ENCODE data around the gene MCIDAS. TPM values are rescaled to one million over a fixed set of nuclear protein-coding genes. Genes with fewer than 3 reads are reported as not detected.

MCIDAS gene
- total RNA-seq, 1 donor from 2014 or later, result not detected

- intact Hi-C loops (cut with DNase I), result no loop called here
- H3K4me3 ChIP-seq, result no peak overlapping the region
- DNase-seq (no peak), ATAC-seq (no peak)
- peaks cover 73% of the 10 kb centered on the region for H3K27me3 ChIP-seq
- H3K27ac ChIP-seq, result no peak overlapping the region
- H3K36me3 ChIP-seq, result no peaks in the 10 kb centered on the region
- TF ChIP-seq CTCF (IDR thresholded peaks at IDR 0.05), result no peak
- no peaks in the 10 kb centered on the region for H3K9me3 ChIP-seq
- peaks cover 10% of the 10 kb centered on the region for H3K4me1 ChIP-seq
Measured at GRCh38 chr5:55219770-55220169, 7.3 kb downstream of the MCIDAS start.

GRCh38 chr5:55218967-55219366, 8.1 kb downstream of the MCIDAS start:
- Histone ChIP-seq H3K4me1 (peaks cover 10% of the 10 kb centered on the region), H3K27ac (no peak overlapping the region), H3K27me3 (peaks cover 65% of the 10 kb centered on the region), H3K9me3 (no peaks in the 10 kb centered on the region), H3K36me3 (no peaks in the 10 kb centered on the region), H3K4me3 (no peak overlapping the region)
- TF ChIP-seq CTCF (IDR thresholded peaks at IDR 0.05), result no peak
- DNase-seq, result peak; percentile 93
- ATAC-seq, result peak; percentile 82
- intact Hi-C loops (cut with DNase I), result no loop called here

- Histone ChIP-seq H3K4me1 (no peaks in the 10 kb centered on the region), H3K4me3 (no peak overlapping the region), H3K27ac (no peak overlapping the region), H3K36me3 (no peaks in the 10 kb centered on the region), H3K9me3 (no peaks in the 10 kb centered on the region), H3K27me3 (no peaks in the 10 kb centered on the region)
- no peak for DNase-seq
- no peak for ATAC-seq
- no peak for TF ChIP-seq CTCF (IDR thresholded peaks at IDR 0.05)
- intact Hi-C loops (cut with DNase I), result no loop called here
Measured at GRCh38 chr5:55211184-55211874, 15.8 kb downstream of the MCIDAS start.

- no peak for DNase-seq
- intact Hi-C loops (cut with DNase I), result no loop called here
- Histone ChIP-seq H3K9me3 (no peaks in the 10 kb centered on the region), H3K4me3 (no peak overlapping the region), H3K27me3 (peaks cover 10% of the 10 kb centered on the region), H3K27ac (no peak overlapping the region), H3K36me3 (no peaks in the 10 kb centered on the region), H3K4me1 (no peaks in the 10 kb centered on the region)
- no peak for TF ChIP-seq CTCF (IDR thresholded peaks at IDR 0.05)
- ATAC-seq, result no peak
Measured at GRCh38 chr5:55205001-55205400, 22.1 kb downstream of the MCIDAS start.

- no peak for TF ChIP-seq CTCF (IDR thresholded peaks at IDR 0.05)
- no peak overlapping the region for H3K4me3 ChIP-seq
- no peaks in the 10 kb centered on the region for H3K4me1 ChIP-seq
- no peak for DNase-seq
- no peaks in the 10 kb centered on the region for H3K36me3 ChIP-seq
- H3K9me3 ChIP-seq, result no peaks in the 10 kb centered on the region
- peaks cover 84% of the 10 kb centered on the region for H3K27me3 ChIP-seq
- intact Hi-C loops (cut with DNase I), result no loop called here
- H3K27ac ChIP-seq, result no peak overlapping the region
- no peak for ATAC-seq
Measured at GRCh38 chr5:55191165-55191564, 36.0 kb downstream of the MCIDAS start.
